CD8-positive, alpha-beta memory T cell (primary cell): ENCODE data around the gene SH3BGR. TPM values are rescaled to one million over a fixed set of nuclear protein-coding genes. Genes with fewer than 3 reads are reported as not detected.
"Not testable (repeated sequence)": the region's sequence is repeated elsewhere in the genome, so short reads cannot be mapped to it uniquely, and the experiment has no call there.

ENCODE experiments used
- CTCF ChIA-PET: fragments of 350-600 bp; sonication (Branson Sonifier 250); formaldehyde crosslinking; loops from one replicate; lab custom pipeline; 2021; ENCODE audit warnings: antibody characterized with exemption; lab: Charles Lee
- POLR2A ChIA-PET: fragments of 350-600 bp; sonication (Branson Sonifier 250); formaldehyde crosslinking; loops from one replicate; lab custom pipeline; 2021; ENCODE audit warnings: antibody characterized with exemption; lab: Charles Lee
- DNase-seq, 5 donors: peaks; one replicate each; pipeline versions ENCODE4 v3.0.0 to v3.0.0-alpha.2; 2020 to 2022; ENCODE audit warnings: mixed read lengths in 1 of 5
- H3K27ac ChIP-seq: one replicate; pipeline ENCODE4 v1.7.0; 2013; ENCODE audit warnings: low read depth, mild to moderate bottlenecking, low read length, moderate library complexity
- H3K27me3 ChIP-seq: 2 replicates; pipeline ENCODE4 v1.7.0; 2013; ENCODE audit warnings: low read length, mild to moderate bottlenecking; ENCODE audit not compliant: insufficient read depth, poor library complexity, severe bottlenecking
- H3K36me3 ChIP-seq: 2 replicates; pipeline ENCODE4 v1.7.0; 2013; ENCODE audit warnings: mild to moderate bottlenecking, low read length, moderate library complexity; ENCODE audit not compliant: insufficient read depth
- H3K4me1 ChIP-seq: 2 replicates; pipeline ENCODE4 v1.7.0; 2013; ENCODE audit warnings: mild to moderate bottlenecking, low read length, moderate library complexity; ENCODE audit not compliant: insufficient read depth
- H3K4me3 ChIP-seq: 2 replicates; pipeline ENCODE4 v1.7.0; 2013; ENCODE audit warnings: mild to moderate bottlenecking, low read length
- H3K9me3 ChIP-seq: 2 replicates; pipeline ENCODE4 v1.7.0; 2013; ENCODE audit warnings: mild to moderate bottlenecking, low read length
- H3K27ac Mint-ChIP-seq, 8 donors: one replicate each; pipeline ENCODE4 v1.8.0; 2020 to 2021; ENCODE audit warnings: mixed read lengths in 8 of 8, mild to moderate bottlenecking in 6 of 8, inconsistent platforms in 3 of 8, moderate library complexity in 3 of 8
- H3K27me3 Mint-ChIP-seq, 2 donors: one replicate each; pipeline ENCODE4 v1.8.0; 2020 to 2021; ENCODE audit warnings: mixed read lengths in 2 of 2, mild to moderate bottlenecking in 1 of 2, moderate library complexity in 1 of 2
- H3K36me3 Mint-ChIP-seq, 3 donors: one replicate each; pipeline ENCODE4 v1.8.0; 2020 to 2021; ENCODE audit warnings: mixed read lengths in 3 of 3, inconsistent platforms in 1 of 3, mild to moderate bottlenecking in 1 of 3
- H3K4me1 Mint-ChIP-seq, 3 donors: one replicate each; pipeline ENCODE4 v1.8.0; 2020 to 2021; ENCODE audit warnings: mixed read lengths in 3 of 3, inconsistent platforms in 1 of 3, mild to moderate bottlenecking in 1 of 3
- H3K4me3 Mint-ChIP-seq, 7 donors: one replicate each; pipeline ENCODE4 v1.8.0; 2020 to 2021; ENCODE audit warnings: mixed read lengths in 7 of 7, mild to moderate bottlenecking in 6 of 7, moderate library complexity in 4 of 7, inconsistent platforms in 2 of 7
- H3K9me3 Mint-ChIP-seq, 5 donors: one replicate each; pipeline ENCODE4 v1.8.0; 2020 to 2022; ENCODE audit warnings: mixed read lengths in 5 of 5, mild to moderate bottlenecking in 3 of 5, moderate library complexity in 2 of 5, inconsistent platforms in 1 of 5
- polyA plus RNA-seq: library from polyadenylated mRNA; unstranded; fragments of 300-500 nt; fragmentation: Illumina TruSeq; gene quantifications from one replicate; pipeline ENCODE4 v1.2.3, GENCODE V29; 2021
- total RNA-seq, 2 experiments: library from RNA; stranded (reverse); gene quantifications; one replicate each; pipeline ENCODE4 v1.2.3, GENCODE V29; 2021

Gene SH3BGR
- 1 to 10 TPM; 4.5 to 5.8 TPM for total RNA-seq
- polyA plus RNA-seq: 1.6 TPM

DNA sequence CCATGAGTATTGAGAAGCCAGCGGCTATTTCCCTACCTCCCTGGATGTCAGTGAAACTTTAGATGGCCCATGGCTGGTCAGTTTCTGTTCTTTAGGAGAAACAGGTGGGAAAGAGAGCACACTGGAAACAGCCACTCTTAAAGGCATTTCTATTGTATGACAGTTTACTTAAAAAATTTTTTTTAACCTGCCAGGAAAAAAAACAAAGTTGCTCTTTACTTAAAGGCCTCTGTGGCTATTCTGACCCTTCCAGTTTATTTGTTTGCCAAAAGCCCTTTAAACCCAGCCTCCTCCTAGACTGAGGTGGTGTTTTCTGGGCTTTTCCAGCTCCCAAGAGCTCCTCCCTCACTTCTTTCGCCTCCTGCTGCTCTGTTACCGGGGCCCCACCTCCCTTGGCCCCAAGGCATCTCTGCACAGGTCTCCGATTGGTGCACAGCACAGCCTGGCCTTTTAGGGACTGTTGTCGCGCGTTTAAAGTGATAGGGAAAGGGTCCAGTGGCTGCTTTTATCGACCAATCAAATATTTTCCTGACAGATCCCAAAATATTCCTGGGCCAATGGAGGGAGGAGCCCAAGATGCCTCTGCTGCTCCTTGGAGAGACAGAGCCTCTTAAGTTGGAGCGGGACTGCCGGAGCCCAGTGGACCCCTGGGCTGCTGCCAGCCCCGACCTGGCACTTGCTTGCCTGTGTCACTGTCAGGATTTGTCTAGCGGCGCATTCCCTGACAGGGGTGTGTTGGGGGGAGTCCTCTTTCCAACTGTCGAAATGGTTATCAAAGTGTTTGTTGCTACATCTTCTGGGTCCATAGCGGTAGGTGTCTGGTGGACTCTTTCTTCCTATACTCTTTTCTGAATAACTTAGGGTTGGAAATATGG is at the start of gene SH3BGR:
SH3BGR (plus strand) TSS at position 639 of the 875 bp plus-strand sequence; CDS start at position 766, 127 bp downstream.
- CTCF ChIA-PET: no interaction called here
- no peaks in the 10 kb centered on the region for H3K4me1 ChIP-seq
- no peak within 1 kb of the TSS for H3K27ac ChIP-seq
- Mint-ChIP-seq H3K4me3 (no peak within 1 kb of the TSS), H3K36me3 (peaks cover 0 to 1% (median 0%) of the 10 kb centered on the region in 3 donors), H3K9me3 (no peaks in the 10 kb centered on the region), H3K27ac (no peak within 1 kb of the TSS), H3K4me1 (peaks cover under 1 to 1% (median under 1%) of the 10 kb centered on the region in 3 donors), H3K27me3 (peaks cover 9 to 17% of the 10 kb centered on the region in 2 donors)
- H3K27me3 ChIP-seq: no peaks in the 10 kb centered on the region
- DNase-seq: no peak
- POLR2A ChIA-PET: no interaction called here
- H3K36me3 ChIP-seq: no peaks in the 10 kb centered on the region
- no peak within 1 kb of the TSS for H3K4me3 ChIP-seq
- no peaks in the 10 kb centered on the region for H3K9me3 ChIP-seq

DNA sequence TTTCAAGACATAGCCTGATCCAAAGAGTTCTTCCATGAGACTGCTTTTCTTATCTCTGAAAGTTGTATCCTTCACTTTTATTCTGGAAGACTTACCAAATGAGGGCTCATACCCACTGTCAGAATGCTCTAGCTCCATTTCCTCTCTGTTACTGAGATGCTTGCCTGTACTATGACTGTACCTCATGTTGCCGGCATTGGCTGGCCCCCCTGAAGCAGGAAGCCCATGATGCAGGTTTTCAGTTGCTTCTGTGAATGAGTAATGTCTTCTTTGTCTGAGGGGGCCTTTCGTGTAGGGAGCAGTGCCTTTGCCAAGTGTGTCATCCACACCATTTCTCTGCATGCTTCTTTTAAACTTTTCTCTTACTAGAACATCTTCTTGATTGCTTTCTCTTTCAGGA is 45.7 kb upstream of the SH3BGR start:
- H3K27me3 ChIP-seq: no peaks in the 10 kb centered on the region
- no peaks in the 10 kb centered on the region for H3K9me3 ChIP-seq
- Mint-ChIP-seq H3K9me3 (peaks cover 0 to 6% (median 2%) of the 10 kb centered on the region in 5 donors), H3K4me1 (no peaks in the 10 kb centered on the region), H3K27me3 (no peaks in the 10 kb centered on the region), H3K36me3 (peaks cover 11 to 28% (median 25%) of the 10 kb centered on the region in 3 donors), H3K27ac (peak overlapping the region in 1 of 8 donors; percentile 79), H3K4me3 (no peak overlapping the region)
- H3K27ac ChIP-seq: no peak overlapping the region
- ChIA-PET CTCF (no interaction called here), POLR2A (no interaction called here)
- no peak overlapping the region for H3K4me3 ChIP-seq
- no peaks in the 10 kb centered on the region for H3K4me1 ChIP-seq
- H3K36me3 ChIP-seq: no peaks in the 10 kb centered on the region
- no peak for DNase-seq

DNA sequence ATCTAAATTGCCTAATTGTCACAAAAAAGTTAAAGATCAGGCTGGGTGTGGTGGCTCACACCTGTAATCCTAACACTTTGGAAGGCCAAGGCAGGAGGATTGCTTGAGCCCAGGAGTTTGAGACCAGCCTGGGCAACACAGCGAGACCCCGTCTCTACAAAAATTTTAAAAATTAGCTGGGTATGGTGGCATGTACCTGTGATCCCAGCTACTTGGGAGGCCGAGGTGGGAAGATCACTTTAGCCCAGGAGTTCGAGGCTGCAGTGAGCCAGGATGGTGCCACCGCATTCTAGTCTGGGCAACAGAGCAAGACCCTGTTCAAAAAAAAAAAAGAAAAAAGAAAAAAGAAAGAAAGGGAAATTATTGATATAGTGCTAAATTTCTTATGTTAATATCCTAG is 32.6 kb upstream of the SH3BGR start:
- H3K27ac Mint-ChIP-seq, H3K27me3 ChIP-seq, H3K4me3 Mint-ChIP-seq, H3K4me3 ChIP-seq, H3K27ac ChIP-seq, H3K9me3 ChIP-seq, H3K4me1 ChIP-seq, H3K36me3 Mint-ChIP-seq, CTCF ChIA-PET, DNase-seq, POLR2A ChIA-PET, H3K4me1 Mint-ChIP-seq, H3K27me3 Mint-ChIP-seq, H3K9me3 Mint-ChIP-seq, H3K36me3 ChIP-seq: not testable (repeated sequence)

DNA sequence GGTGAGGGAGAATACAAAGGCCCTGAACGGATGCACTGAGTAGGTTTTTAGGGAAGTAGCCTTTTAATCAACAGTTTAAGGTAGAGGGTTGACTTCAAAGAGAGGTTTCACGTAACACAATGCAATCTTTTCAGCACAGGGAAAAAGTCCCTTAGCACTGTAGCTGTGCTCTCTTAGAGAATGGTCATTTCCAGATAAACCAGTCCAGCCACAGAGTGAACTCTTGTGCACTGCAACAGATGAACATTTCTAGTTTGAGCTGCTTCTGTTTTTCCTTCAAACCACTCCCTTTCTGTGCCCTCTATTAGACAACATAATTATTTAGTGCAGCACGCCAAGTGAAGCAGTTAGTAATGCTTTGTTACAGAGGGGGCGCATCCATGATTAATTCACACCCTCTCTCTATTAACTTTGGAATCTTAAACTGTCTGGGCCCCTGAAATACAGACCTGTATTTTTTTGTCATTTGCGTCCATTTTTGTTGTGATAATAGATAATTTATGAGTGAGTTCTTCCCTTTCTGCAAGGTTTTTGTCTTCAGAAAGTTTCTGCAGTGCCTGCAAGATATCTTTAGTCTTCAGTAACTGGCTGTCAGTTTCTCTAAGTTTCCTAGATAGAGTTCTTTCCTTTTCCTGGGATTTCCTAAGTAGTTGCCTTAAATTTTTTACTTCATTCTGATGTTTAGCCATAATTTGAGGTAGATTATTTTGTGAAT is 29.1 kb upstream of the SH3BGR start:
- H3K4me1 ChIP-seq: no peaks in the 10 kb centered on the region
- ChIA-PET POLR2A (no interaction called here), CTCF (no interaction called here)
- no peaks in the 10 kb centered on the region for H3K27me3 ChIP-seq
- peak overlapping the region; percentile 54 for H3K27ac ChIP-seq
- no peak for DNase-seq
- no peaks in the 10 kb centered on the region for H3K9me3 ChIP-seq
- Mint-ChIP-seq H3K4me3 (no peak overlapping the region), H3K9me3 (no peaks in the 10 kb centered on the region), H3K27ac (peak overlapping the region in 1 of 8 donors; percentile 25), H3K4me1 (no peaks in the 10 kb centered on the region), H3K27me3 (peaks cover 0 to 7% of the 10 kb centered on the region in 2 donors), H3K36me3 (peaks cover 0 to 3% (median 0%) of the 10 kb centered on the region in 3 donors)
- H3K4me3 ChIP-seq: no peak overlapping the region
- H3K36me3 ChIP-seq: no peaks in the 10 kb centered on the region

DNA sequence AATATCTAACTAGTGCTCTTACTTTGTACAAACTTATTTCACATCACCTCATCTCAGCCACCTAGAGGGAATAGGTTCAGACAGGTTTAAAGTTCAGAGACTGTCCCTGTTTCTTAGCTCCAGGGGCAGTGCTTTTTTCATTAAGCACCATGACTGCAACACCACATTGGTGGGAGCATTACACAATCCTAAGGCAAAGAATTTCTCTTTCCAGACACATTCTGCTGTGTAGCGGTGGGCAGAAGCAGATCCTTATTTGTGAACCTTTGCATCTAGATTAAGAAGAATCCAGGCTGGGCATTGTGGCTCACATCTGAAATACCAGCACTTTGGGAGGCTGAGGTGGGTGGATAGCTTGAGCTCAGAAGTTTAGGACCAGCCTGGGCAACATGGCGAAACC is 22.3 kb upstream of the SH3BGR start:
- POLR2A ChIA-PET: no interaction called here

DNA sequence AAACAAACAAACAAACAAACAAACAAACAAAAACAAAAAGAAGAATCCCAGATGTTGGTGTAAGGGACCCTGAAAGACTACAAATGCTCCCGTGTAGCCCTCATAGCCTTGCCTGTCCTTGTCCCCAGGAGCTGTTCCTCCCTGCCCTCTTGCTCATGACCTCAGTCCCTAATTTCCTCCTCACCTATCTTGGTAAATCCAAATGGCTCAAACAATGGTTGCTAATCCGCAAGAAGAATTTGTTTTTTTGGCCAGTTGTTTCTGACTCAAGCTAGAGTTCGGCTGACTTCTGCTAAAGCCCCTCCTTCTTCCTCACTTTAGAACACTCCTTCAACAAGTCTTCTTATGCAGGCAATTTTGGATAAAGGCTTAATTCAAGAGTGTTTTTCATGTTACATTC is 21.8 kb upstream of the SH3BGR start:
- DNase-seq: no peak
- Mint-ChIP-seq H3K4me1 (no peaks in the 10 kb centered on the region), H3K9me3 (no peaks in the 10 kb centered on the region), H3K4me3 (no peak overlapping the region), H3K27ac (no peak overlapping the region), H3K36me3 (no peaks in the 10 kb centered on the region), H3K27me3 (peaks cover 8 to 12% of the 10 kb centered on the region in 2 donors)
- H3K27ac ChIP-seq: no peak overlapping the region
- CTCF ChIA-PET: interaction anchor here (2.4 kb wide), 1 partner anchor 12 kb away, joined by 8 read pairs; no protein-coding TSS in a partner anchor
- POLR2A ChIA-PET: no interaction called here
- H3K4me1 ChIP-seq: no peaks in the 10 kb centered on the region
- H3K9me3 ChIP-seq: no peaks in the 10 kb centered on the region
- no peaks in the 10 kb centered on the region for H3K36me3 ChIP-seq
- H3K4me3 ChIP-seq: no peak overlapping the region
- no peaks in the 10 kb centered on the region for H3K27me3 ChIP-seq

More for the DNA sequence above, 22.3 kb upstream of the SH3BGR start:
- Mint-ChIP-seq H3K4me3 (no peak overlapping the region), H3K36me3 (no peaks in the 10 kb centered on the region), H3K9me3 (no peaks in the 10 kb centered on the region), H3K4me1 (no peaks in the 10 kb centered on the region), H3K27me3 (peaks cover 8 to 12% of the 10 kb centered on the region in 2 donors), H3K27ac (no peak overlapping the region)
- no peaks in the 10 kb centered on the region for H3K36me3 ChIP-seq
- H3K4me3 ChIP-seq: no peak overlapping the region
- DNase-seq: no peak
- H3K27ac ChIP-seq: no peak overlapping the region
- no peaks in the 10 kb centered on the region for H3K9me3 ChIP-seq
- H3K27me3 ChIP-seq: no peaks in the 10 kb centered on the region
- H3K4me1 ChIP-seq: no peaks in the 10 kb centered on the region
- CTCF ChIA-PET: no interaction called here

DNA sequence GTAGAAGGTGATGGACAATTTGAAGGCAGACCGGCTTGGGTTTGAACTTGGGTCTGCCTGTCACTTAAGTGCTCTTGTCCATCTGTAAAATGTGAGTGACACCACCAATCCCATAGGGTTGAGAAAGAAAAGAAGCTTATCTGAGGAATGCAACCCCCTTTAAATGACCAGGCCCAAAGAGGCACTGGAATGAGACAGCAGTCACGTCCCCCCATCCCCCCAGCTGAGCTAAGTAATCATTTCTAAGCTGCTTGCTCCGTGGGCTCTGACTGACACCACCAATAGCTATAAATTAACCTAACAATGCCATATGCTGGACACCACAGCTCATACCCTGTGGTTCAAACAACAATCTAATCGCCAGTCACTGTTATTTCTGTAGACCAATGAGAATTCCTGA is 21.3 kb upstream of the SH3BGR start:
- CTCF ChIA-PET: interaction anchor here (1.4 to 2.4 kb wide), 2 partner anchors 11 to 12 kb away, joined by 4 to 8 read pairs; no protein-coding TSS in a partner anchor
- H3K9me3 ChIP-seq: no peaks in the 10 kb centered on the region
- POLR2A ChIA-PET: no interaction called here
- Mint-ChIP-seq H3K36me3 (no peaks in the 10 kb centered on the region), H3K4me3 (no peak overlapping the region), H3K9me3 (no peaks in the 10 kb centered on the region), H3K27ac (no peak overlapping the region), H3K27me3 (peaks cover 8 to 9% of the 10 kb centered on the region in 2 donors), H3K4me1 (no peaks in the 10 kb centered on the region)
- no peak overlapping the region for H3K4me3 ChIP-seq
- no peak overlapping the region for H3K27ac ChIP-seq
- no peaks in the 10 kb centered on the region for H3K4me1 ChIP-seq
- H3K27me3 ChIP-seq: no peaks in the 10 kb centered on the region
- no peak for DNase-seq
- H3K36me3 ChIP-seq: no peaks in the 10 kb centered on the region

DNA sequence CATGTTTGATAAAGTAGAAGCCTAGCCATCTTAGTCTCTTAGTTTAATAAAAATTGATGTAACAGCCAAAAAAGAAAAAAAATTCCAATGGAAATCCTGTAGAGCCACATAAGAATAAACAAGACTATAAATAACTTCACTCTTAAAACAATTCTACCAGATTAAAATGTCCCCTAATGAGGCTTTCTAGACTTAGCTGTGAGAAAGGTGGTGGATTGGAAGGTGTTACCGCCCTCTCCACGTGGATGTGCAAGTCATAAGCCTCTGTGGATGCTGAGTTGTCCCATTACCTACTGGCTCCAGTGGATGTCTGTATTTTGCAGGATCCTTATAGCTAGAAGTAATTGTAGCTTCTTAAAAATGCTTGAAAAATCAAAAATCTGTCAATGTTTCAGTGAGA is 20.8 kb upstream of the SH3BGR start:
- no peaks in the 10 kb centered on the region for H3K9me3 ChIP-seq
- H3K27me3 ChIP-seq: no peaks in the 10 kb centered on the region
- ChIA-PET POLR2A (no interaction called here), CTCF (interaction anchor here (1.4 to 2.4 kb wide), 2 partner anchors 11 to 12 kb away, joined by 4 to 8 read pairs; no protein-coding TSS in a partner anchor)
- no peaks in the 10 kb centered on the region for H3K36me3 Mint-ChIP-seq
- no peaks in the 10 kb centered on the region for H3K9me3 Mint-ChIP-seq
- DNase-seq: no peak
- H3K27me3 Mint-ChIP-seq: peaks cover 5 to 8% of the 10 kb centered on the region in 2 donors
- H3K4me3 ChIP-seq: no peak overlapping the region
- H3K27ac Mint-ChIP-seq: no peak overlapping the region
- H3K36me3 ChIP-seq: no peaks in the 10 kb centered on the region
- H3K4me3 Mint-ChIP-seq: no peak overlapping the region
- no peaks in the 10 kb centered on the region for H3K4me1 ChIP-seq
- no peaks in the 10 kb centered on the region for H3K4me1 Mint-ChIP-seq
- H3K27ac ChIP-seq: no peak overlapping the region
